HEK293 (cell line): Measurements from ENCODE around the gene TEAD3.
A peak's percentile ranks its signal among the peaks of the same experiment; 100 is the strongest.

Experiments
- CTCF ChIA-PET: fragments of 350-600 bp; formaldehyde crosslinking; extraction: SDS; loops from one replicate; lab custom pipeline; 2021; ENCODE audit warnings: antibody characterized with exemption; lab: Yijun Ruan, JAX
- POLR2A ChIA-PET: fragments of 300-600 bp; formaldehyde crosslinking; extraction: SDS; loops from one replicate; lab custom pipeline; 2020; ENCODE audit warnings: antibody characterized with exemption, inconsistent platforms; lab: Yijun Ruan, JAX
- H3K27ac ChIP-seq: fragments of 200-500 bp; sonication (Bioruptor generic); 2 replicates; pipeline ENCODE4 v1.5.1; 2014; ENCODE audit warnings: low read depth, low read length, control low read depth, inconsistent platforms; ENCODE audit errors: extremely low read depth
- H3K36me3 ChIP-seq, 2 experiments: fragments of 200-500 bp in 1 of 2; sonication (Bioruptor generic) in 1 of 2; 1 replicate in 1 of 2; 2 replicates in 1 of 2; pipeline ENCODE4 v1.5.1; 2014 to 2017; ENCODE audit warnings: inconsistent platforms in 2 of 2, low read length in 2 of 2; ENCODE audit not compliant: control insufficient read depth in 2 of 2, insufficient read depth in 1 of 2
- H3K4me1 ChIP-seq: fragments of 200-500 bp; sonication (Bioruptor generic); 2 replicates; pipeline ENCODE4 v1.5.1; 2014; ENCODE audit warnings: mild to moderate bottlenecking, low read length, inconsistent platforms; ENCODE audit not compliant: control insufficient read depth, insufficient read depth
- H3K4me3 ChIP-seq: 2 replicates; pipeline ENCODE4 v1.5.1; 2011; ENCODE audit warnings: low read depth, mild to moderate bottlenecking, control low read depth, low read length, moderate library complexity
- H3K9me3 ChIP-seq: fragments of 200-500 bp; sonication (Bioruptor generic); 2 replicates; pipeline ENCODE4 v1.5.1; 2014; ENCODE audit warnings: low read depth, low read length, inconsistent platforms; ENCODE audit not compliant: control insufficient read depth, insufficient read depth
- GLIS1 ChIP-seq: fragments of 450-650 bp; formaldehyde crosslinking; IDR thresholded peaks from 2 replicates; pipeline ENCODE4 v1.5.1; 2016; ENCODE audit warnings: missing biosample characterization, missing genetic modification characterization
- GLIS2 ChIP-seq: fragments of 450-650 bp; formaldehyde crosslinking; IDR thresholded peaks from 2 replicates; pipeline ENCODE4 v1.5.1; 2016; ENCODE audit warnings: missing biosample characterization, missing genetic modification characterization
- PATZ1 ChIP-seq: fragments of 450-650 bp; formaldehyde crosslinking; IDR thresholded peaks from 2 replicates; pipeline ENCODE4 v1.5.1; 2016; ENCODE audit warnings: missing biosample characterization, missing genetic modification characterization
- PRDM10 ChIP-seq: fragments of 450-650 bp; formaldehyde crosslinking; IDR thresholded peaks from 2 replicates; pipeline ENCODE4 v1.5.1; 2016; ENCODE audit warnings: missing biosample characterization, missing genetic modification characterization
- REPIN1 ChIP-seq: fragments of 450-650 bp; formaldehyde crosslinking; IDR thresholded peaks from 2 replicates; pipeline ENCODE4 v1.5.1; 2017; ENCODE audit warnings: missing biosample characterization, missing genetic modification characterization, low read depth
- SCRT1 ChIP-seq: fragments of 450-650 bp; formaldehyde crosslinking; IDR thresholded peaks from 2 replicates; pipeline ENCODE4 v1.5.1; 2016; ENCODE audit warnings: missing biosample characterization, missing genetic modification characterization, borderline replicate concordance
- SP2 ChIP-seq: fragments of 450-650 bp; formaldehyde crosslinking; IDR thresholded peaks from 2 replicates; pipeline ENCODE4 v1.5.1; 2016; ENCODE audit warnings: missing biosample characterization, missing genetic modification characterization
- ZBTB20 ChIP-seq: fragments of 450-650 bp; formaldehyde crosslinking; IDR thresholded peaks from 2 replicates; pipeline ENCODE4 v1.5.1; 2016; ENCODE audit warnings: missing biosample characterization, missing genetic modification characterization
- ZBTB7A ChIP-seq: fragments of 450-650 bp; formaldehyde crosslinking; IDR thresholded peaks from 2 replicates; pipeline ENCODE4 v1.5.1; 2016; ENCODE audit warnings: low read depth, missing biosample characterization, missing genetic modification characterization
- ZBTB8A ChIP-seq: fragments of 450-650 bp; formaldehyde crosslinking; IDR thresholded peaks from 2 replicates; pipeline ENCODE4 v1.5.1; 2016; ENCODE audit warnings: missing biosample characterization, missing genetic modification characterization
- ZFP69B ChIP-seq: fragments of 450-650 bp; formaldehyde crosslinking; IDR thresholded peaks from 2 replicates; pipeline ENCODE4 v1.5.1; 2016; ENCODE audit warnings: missing biosample characterization, missing genetic modification characterization
- ZNF112 ChIP-seq: fragments of 450-650 bp; formaldehyde crosslinking; IDR thresholded peaks from 2 replicates; pipeline ENCODE4 v1.5.0; 2017; ENCODE audit warnings: missing biosample characterization, missing genetic modification characterization
- ZNF175 ChIP-seq: fragments of 450-650 bp; formaldehyde crosslinking; IDR thresholded peaks from 2 replicates; pipeline ENCODE4 v1.5.1; 2016; ENCODE audit warnings: missing biosample characterization, missing genetic modification characterization
- ZNF221 ChIP-seq: fragments of 450-650 bp; formaldehyde crosslinking; IDR thresholded peaks from 2 replicates; pipeline ENCODE4 v1.5.1; 2017; ENCODE audit warnings: missing biosample characterization, missing genetic modification characterization, borderline replicate concordance
- ZNF335 ChIP-seq: fragments of 450-650 bp; formaldehyde crosslinking; conservative IDR thresholded peaks from 2 replicates; pipeline ENCODE4 v1.5.1; 2016; ENCODE audit warnings: missing biosample characterization, missing genetic modification characterization
- ZNF362 ChIP-seq: fragments of 450-650 bp; formaldehyde crosslinking; IDR thresholded peaks from 2 replicates; pipeline ENCODE4 v1.5.1; 2016; ENCODE audit warnings: missing biosample characterization, missing genetic modification characterization
- ZNF394 ChIP-seq: fragments of 450-650 bp; formaldehyde crosslinking; IDR thresholded peaks from 2 replicates; pipeline ENCODE4 v1.5.1; 2016; ENCODE audit warnings: missing biosample characterization, missing genetic modification characterization, mild to moderate bottlenecking, moderate library complexity, borderline replicate concordance
- ZNF426 ChIP-seq: fragments of 450-650 bp; formaldehyde crosslinking; IDR thresholded peaks from 2 replicates; pipeline ENCODE4 v1.5.1; 2017; ENCODE audit warnings: missing biosample characterization, missing genetic modification characterization, mild to moderate bottlenecking, inconsistent platforms, moderate library complexity
- ZNF600 ChIP-seq: fragments of 450-650 bp; formaldehyde crosslinking; IDR thresholded peaks from 2 replicates; pipeline ENCODE4 v1.5.1; 2016; ENCODE audit warnings: missing biosample characterization, missing genetic modification characterization
- ZNF692 ChIP-seq: fragments of 450-650 bp; formaldehyde crosslinking; IDR thresholded peaks from 2 replicates; pipeline ENCODE4 v1.5.1; 2016; ENCODE audit warnings: missing biosample characterization, missing genetic modification characterization

The TEAD3 gene

GRCh38 chr6:35474131-35474941 lies 22.5 kb downstream of the TEAD3 start:
- ChIA-PET POLR2A (interaction anchor here (0.6 to 9.5 kb wide), 9 partner anchors 11 to 206 kb away, joined by 3 to 198 read pairs (median 6); partner anchors contain the start of gene TEAD3), CTCF (interaction anchor here (0.6 to 0.7 kb wide), 2 partner anchors 13 kb away, joined by 3 to 4 read pairs; no protein-coding TSS in a partner anchor)
- H3K27ac ChIP-seq, result peak overlapping the region; percentile 3; the same call in 1 of the 2 replicates

More at GRCh38 chr6:35474131-35474941, 22.5 kb downstream of the TEAD3 start:
- TF ChIP-seq PRDM10 (tag by site-specific recombination), result peak; percentile 82; the same call in 1 of the 2 replicates
- TF ChIP-seq ZBTB7A, result 0 out of 2 replicates have a peak, but pooled peaks have one; percentile 18
- TF ChIP-seq ZNF112, result no peak
- TF ChIP-seq ZNF394 (tag by site-specific recombination), result peak; percentile 34; the same call in 1 of the 2 replicates
- 0 out of 2 replicates have a peak, but pooled peaks have one; percentile 12 for TF ChIP-seq SP2
- peak; percentile 88 for TF ChIP-seq ZFP69B
- TF ChIP-seq ZNF175 (tag by site-specific recombination), result no peak
- TF ChIP-seq REPIN1, result no peak
- TF ChIP-seq ZNF692, result peak; percentile 84
- TF ChIP-seq ZNF600, result peak; percentile 28; the same call in 1 of the 2 replicates
- TF ChIP-seq ZBTB8A (tag by site-specific recombination), result 0 out of 2 replicates have a peak, but pooled peaks have one; percentile 34
- TF ChIP-seq GLIS1 (tag by site-specific recombination), result peak; percentile 46
- TF ChIP-seq PATZ1, result peak; percentile 84
- peak; percentile 48; the same call in 1 of the 2 replicates for TF ChIP-seq GLIS2 (tag by site-specific recombination)
- TF ChIP-seq SCRT1 (tag by site-specific recombination), result no peak
- no peak for TF ChIP-seq ZNF362 (tag by site-specific recombination)
- no peak for TF ChIP-seq ZNF335 (tag by site-specific recombination)
- peak; percentile 43; the same call in 1 of the 2 replicates for TF ChIP-seq ZBTB20
- no peak for TF ChIP-seq ZNF221 (tag by site-specific recombination)
- TF ChIP-seq ZNF426 (tag by site-specific recombination), result no peak
- Histone ChIP-seq H3K4me3 (no peak overlapping the region), H3K4me1 (no peaks in the 10 kb centered on the region), H3K9me3 (no peaks in the 10 kb centered on the region), H3K36me3 (peaks cover 7 to 73% of the 10 kb centered on the region in 2 experiments; a peak in 2 of 3 replicates)
